Activated CD8-positive, alpha-beta T cell treated with anti-CD3 and anti-CD28 coated beads for 36 hours (primary cell): ENCODE data around the gene GLOD4. TPM values are rescaled to one million over a fixed set of nuclear protein-coding genes. Genes with fewer than 3 reads are reported as not detected.
"Not testable (repeated sequence)": the region's sequence is repeated elsewhere in the genome, so short reads cannot be mapped to it uniquely, and the experiment has no call there.

ENCODE experiments used
- ATAC-seq: fragments of 200-7000 bp; cut with Tn5 transposase; one replicate; pipeline ENCODE4 v1.10.0; 2021; ENCODE audit warnings: mild to moderate bottlenecking, moderate library complexity
- CTCF ChIA-PET: fragments of 350-600 bp; sonication (Branson Sonifier 250); formaldehyde crosslinking; loops from one replicate; lab custom pipeline; 2021; ENCODE audit warnings: antibody characterized with exemption; lab: Charles Lee
- POLR2A ChIA-PET: fragments of 350-600 bp; sonication (Branson Sonifier 250); formaldehyde crosslinking; loops from one replicate; lab custom pipeline; 2021; ENCODE audit warnings: antibody characterized with exemption; lab: Charles Lee
- DNase-seq: peaks from one replicate; pipeline ENCODE4 v3.0.0-alpha.2; 2020
- H3K27ac Mint-ChIP-seq: one replicate; pipeline ENCODE4 v1.8.0; 2021; ENCODE audit warnings: mild to moderate bottlenecking, mixed read lengths
- H3K27me3 Mint-ChIP-seq: one replicate; pipeline ENCODE4 v1.8.0; 2021; ENCODE audit warnings: mixed read lengths
- H3K36me3 Mint-ChIP-seq: one replicate; pipeline ENCODE4 v1.8.0; 2021; ENCODE audit warnings: low read depth, mixed read lengths
- H3K4me1 Mint-ChIP-seq: one replicate; pipeline ENCODE4 v1.8.0; 2021; ENCODE audit warnings: low read depth, mixed read lengths
- H3K4me3 Mint-ChIP-seq: one replicate; pipeline ENCODE4 v1.8.0; 2021; ENCODE audit warnings: mild to moderate bottlenecking, moderate library complexity, mixed read lengths
- H3K9me3 Mint-ChIP-seq: one replicate; pipeline ENCODE4 v1.8.0; 2021; ENCODE audit warnings: mixed read lengths
- CTCF ChIP-seq: fragments of 200-600 bp; IDR thresholded peaks from one replicate; pipeline ENCODE4 v1.8.0; 2022; ENCODE audit warnings: antibody characterized with exemption, mild to moderate bottlenecking
- intact Hi-C: fragments of 100-400 bp; cut with micrococcal nuclease; formaldehyde crosslinking; loops from one replicate; pipeline ENCODE4 v1.10.0; 2022
- total RNA-seq, 2 experiments: library from RNA; stranded (reverse); gene quantifications; one replicate each; pipeline ENCODE4 v1.2.3, GENCODE V29; 2021

The GLOD4 gene
- total RNA-seq, 2 experiments from 2014 or later: 47.3 to 55.2 TPM

DNA sequence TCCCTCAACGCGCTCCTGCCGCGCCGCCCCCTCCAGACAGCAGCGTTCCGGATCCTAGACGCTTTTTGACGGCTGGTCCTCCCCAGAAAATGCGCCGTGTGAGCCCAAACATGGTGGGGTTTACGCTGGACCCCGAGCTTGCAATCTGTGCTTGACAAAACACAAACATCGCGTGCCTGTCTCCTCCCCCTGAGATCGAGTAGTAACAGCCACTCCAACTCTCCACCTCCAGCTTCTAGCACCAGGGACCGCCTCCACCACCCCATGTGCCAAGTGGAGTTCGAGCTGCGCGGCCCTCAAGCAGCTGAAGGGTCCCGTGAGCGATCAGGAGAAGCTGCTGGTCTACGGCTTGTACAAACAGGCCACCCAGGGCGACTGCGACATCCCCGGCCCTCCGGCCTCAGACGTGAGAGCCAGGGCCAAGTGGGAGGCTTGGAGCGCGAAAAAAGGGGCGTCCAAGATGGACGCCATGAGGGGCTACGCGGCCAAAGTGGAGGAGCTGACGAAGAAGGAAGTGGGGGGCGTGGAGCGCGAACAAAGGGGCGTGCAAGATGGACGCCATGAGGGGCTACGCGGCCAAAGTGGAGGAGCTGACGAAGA lies 29.4 kb downstream of the GLOD4 start:
- ChIA-PET CTCF (interaction anchor here (0.8 to 2.0 kb wide), 7 partner anchors 11 to 340 kb away, joined by 3 to 9 read pairs (median 4); partner anchors contain the start of genes GLOD4, MRM3 and NXN), POLR2A (interaction anchor here (0.9 to 5.0 kb wide), 11 partner anchors 9 to 244 kb away, joined by 3 to 34 read pairs (median 4); partner anchors contain the start of genes GLOD4, MRM3, NXN and TIMM22)
- peaks cover 5% of the 10 kb centered on the region for H3K9me3 Mint-ChIP-seq
- intact Hi-C loops: no loop called here
- H3K4me3 Mint-ChIP-seq: peak overlapping the region; percentile 90
- H3K27ac Mint-ChIP-seq: peak overlapping the region; percentile 95
- no peak for TF ChIP-seq CTCF
- DNase-seq (peak; percentile 53), ATAC-seq (no peak)
- peaks cover 32% of the 10 kb centered on the region for H3K4me1 Mint-ChIP-seq
- H3K27me3 Mint-ChIP-seq: no peaks in the 10 kb centered on the region
- H3K36me3 Mint-ChIP-seq: peaks cover 49% of the 10 kb centered on the region

- Mint-ChIP-seq H3K36me3 (peaks cover 50% of the 10 kb centered on the region), H3K4me3 (peak within 1 kb of the TSS; percentile 90), H3K27ac (peak within 1 kb of the TSS; percentile 95), H3K9me3 (peaks cover 5% of the 10 kb centered on the region), H3K4me1 (peaks cover 32% of the 10 kb centered on the region), H3K27me3 (no peaks in the 10 kb centered on the region)
- peak; percentile 90 for ATAC-seq
- POLR2A ChIA-PET: interaction anchor here (0.9 to 5.0 kb wide), 9 partner anchors 9 to 228 kb away, joined by 3 to 34 read pairs (median 4); partner anchors contain the start of genes GLOD4, MRM3, NXN and VPS53
- intact Hi-C loops: no loop called here
- DNase-seq: peak; percentile 96
- peak; percentile 94 for TF ChIP-seq CTCF
- CTCF ChIA-PET: interaction anchor here (0.8 to 2.0 kb wide), 7 partner anchors 11 to 340 kb away, joined by 3 to 9 read pairs (median 4); partner anchors contain the start of genes GLOD4, MRM3 and NXN
Measured at GRCh38 chr17:752002-752619, 30.0 kb downstream of the GLOD4 start, which contains the start of gene GEMIN4. Gene GEMIN4, minus strand, starts transcription at chr17:752264. Its CDS starts 122 bp downstream, at chr17:752142.

DNA sequence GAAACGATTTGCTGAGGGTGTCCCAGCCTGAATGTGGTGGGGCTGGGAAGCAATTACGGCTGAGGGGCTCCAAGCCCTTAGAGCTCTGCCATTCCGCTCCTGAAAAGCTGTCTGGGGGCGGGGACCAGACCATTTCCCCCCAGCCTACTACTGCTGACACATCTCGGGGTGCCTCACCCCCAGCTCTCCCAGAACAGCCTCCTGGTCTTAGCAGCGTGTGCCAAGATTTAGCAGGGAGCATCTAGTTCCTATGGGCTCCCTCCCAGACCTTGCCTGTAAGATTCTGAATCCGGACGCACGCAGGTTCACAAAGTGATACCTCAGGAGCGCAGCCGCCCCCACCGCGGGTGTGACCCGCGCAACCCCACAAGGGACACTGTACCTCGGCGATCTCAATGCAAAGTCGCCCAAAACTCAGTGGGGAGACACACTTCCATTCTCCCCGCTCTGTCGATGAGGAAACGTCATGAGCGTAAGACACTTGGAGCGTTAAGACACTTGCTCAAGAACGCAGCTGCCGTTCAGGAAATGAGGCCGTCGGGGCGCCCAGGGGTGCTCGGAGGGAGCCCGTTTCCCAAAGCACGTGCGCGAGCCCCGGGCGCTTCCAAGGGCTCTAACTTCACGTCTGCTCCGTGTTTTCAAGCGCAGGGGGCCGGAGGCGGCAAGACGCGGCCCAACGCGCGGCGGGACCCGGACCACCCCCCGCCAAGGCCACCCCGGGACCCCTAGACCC lies 30.6 kb downstream of the GLOD4 start:
- intact Hi-C loops: no loop called here
- Mint-ChIP-seq H3K27ac (peak overlapping the region; percentile 92), H3K36me3 (peaks cover 53% of the 10 kb centered on the region), H3K4me3 (peak overlapping the region; percentile 90), H3K27me3 (no peaks in the 10 kb centered on the region), H3K9me3 (peaks cover 5% of the 10 kb centered on the region), H3K4me1 (peaks cover 32% of the 10 kb centered on the region)
- ATAC-seq (peak; percentile 33), DNase-seq (peak; percentile 65)
- ChIA-PET POLR2A (interaction anchor here (0.7 to 5.0 kb wide), 10 partner anchors 10 to 229 kb away, joined by 3 to 34 read pairs (median 4); partner anchors contain the start of genes GLOD4, MRM3, NXN and VPS53), CTCF (interaction anchor here (1.0 to 1.7 kb wide), 7 partner anchors 8 to 230 kb away, joined by 3 to 7 read pairs (median 4); partner anchors contain the start of gene NXN)
- no peak for TF ChIP-seq CTCF

- H3K9me3 Mint-ChIP-seq: peaks cover 5% of the 10 kb centered on the region
- TF ChIP-seq CTCF: no peak
- peak overlapping the region; percentile 92 for H3K27ac Mint-ChIP-seq
- ChIA-PET CTCF (interaction anchor here (0.9 to 1.5 kb wide), 8 partner anchors 9 to 231 kb away, joined by 3 to 5 read pairs (median 3); no protein-coding TSS in a partner anchor), POLR2A (interaction anchor here (0.8 to 5.0 kb wide), 7 partner anchors 10 to 35 kb away, joined by 3 to 34 read pairs (median 7); partner anchors contain the start of genes GLOD4, MRM3 and VPS53)
- intact Hi-C loops: no loop called here
- peaks cover 49% of the 10 kb centered on the region for H3K36me3 Mint-ChIP-seq
- DNase-seq (no peak), ATAC-seq (no peak)
- no peaks in the 10 kb centered on the region for H3K27me3 Mint-ChIP-seq
- H3K4me3 Mint-ChIP-seq: peak overlapping the region; percentile 90
- H3K4me1 Mint-ChIP-seq: peaks cover 32% of the 10 kb centered on the region
Measured at GRCh38 chr17:750431-751037, 31.5 kb downstream of the GLOD4 start.

- POLR2A ChIA-PET: interaction anchor here (2.0 to 5.0 kb wide), 3 partner anchors 8 to 33 kb away, joined by 11 to 34 read pairs (median 33); partner anchors contain the start of genes GLOD4 and MRM3
- intact Hi-C loops, H3K9me3 Mint-ChIP-seq, DNase-seq, H3K27me3 Mint-ChIP-seq, ATAC-seq: not testable (repeated sequence)
- Mint-ChIP-seq H3K27ac (peak overlapping the region; percentile 55), H3K36me3 (peaks cover 59% of the 10 kb centered on the region), H3K4me3 (peak overlapping the region; percentile 90), H3K4me1 (peaks cover 34% of the 10 kb centered on the region)
- CTCF ChIA-PET: interaction anchor here (1.2 kb wide), 1 partner anchor 10 kb away, joined by 3 read pairs; no protein-coding TSS in a partner anchor
Measured at GRCh38 chr17:749359-749758, 32.7 kb downstream of the GLOD4 start.

- H3K27ac Mint-ChIP-seq, H3K9me3 Mint-ChIP-seq, ATAC-seq, intact Hi-C loops, H3K4me3 Mint-ChIP-seq, H3K27me3 Mint-ChIP-seq, CTCF ChIA-PET, DNase-seq: not testable (repeated sequence)
- POLR2A ChIA-PET: interaction anchor here (1.1 kb wide), 1 partner anchor 34 kb away, joined by 3 read pairs; the partner anchor contains the start of genes GLOD4 and MRM3
- peaks cover 66% of the 10 kb centered on the region for H3K36me3 Mint-ChIP-seq
- H3K4me1 Mint-ChIP-seq: peaks cover 36% of the 10 kb centered on the region
Measured at GRCh38 chr17:748604-749003, 33.5 kb downstream of the GLOD4 start.
